Progenitor cell of endocrine pancreas (in vitro differentiated cells): Measurements from ENCODE around the gene YIF1A. TPM values are rescaled to one million over a fixed set of nuclear protein-coding genes. Genes with fewer than 3 reads are reported as not detected.
"Not testable (repeated sequence)": the region's sequence is repeated elsewhere in the genome, so short reads cannot be mapped to it uniquely, and the experiment has no call there.

ENCODE experiments used
- DNase-seq: peaks from one replicate; pipeline ENCODE4 v3.0.0; 2021; ENCODE audit warnings: low spot score; ENCODE audit not compliant: unreplicated experiment
- H3K27ac Mint-ChIP-seq: 2 replicates; pipeline ENCODE4 v1.8.0; 2021; ENCODE audit warnings: mild to moderate bottlenecking, moderate library complexity, mixed read lengths
- H3K27me3 Mint-ChIP-seq: 2 replicates; pipeline ENCODE4 v1.8.0; 2021; ENCODE audit warnings: mixed read lengths
- H3K36me3 Mint-ChIP-seq: 2 replicates; pipeline ENCODE4 v1.8.0; 2022; ENCODE audit warnings: mixed read lengths; ENCODE audit not compliant: insufficient read depth
- H3K4me1 Mint-ChIP-seq: 2 replicates; pipeline ENCODE4 v1.8.0; 2021; ENCODE audit warnings: low read depth, mixed read lengths
- H3K4me3 Mint-ChIP-seq: 2 replicates; pipeline ENCODE4 v1.8.0; 2021; ENCODE audit warnings: low read depth, mild to moderate bottlenecking, moderate library complexity, mixed read lengths
- H3K9me3 Mint-ChIP-seq: 2 replicates; pipeline ENCODE4 v1.8.0; 2021; ENCODE audit warnings: low read depth, mixed read lengths
- CTCF ChIP-seq: fragments of 200-600 bp; sonication (generic); IDR thresholded peaks from one replicate; pipeline ENCODE4 v1.5.0; 2021; ENCODE audit warnings: antibody characterized with exemption, mild to moderate bottlenecking; ENCODE audit not compliant: unreplicated experiment
- total RNA-seq: library from RNA; stranded (reverse); gene quantifications from 2 replicates; pipeline ENCODE4 v1.2.1, GENCODE V29; 2021

Gene YIF1A
- total RNA-seq, 1 donor from 2014 or later: 61.7 TPM

GRCh38 chr11:66314186-66314501 lies 25.2 kb upstream of the YIF1A start:
- Mint-ChIP-seq H3K9me3 (no peaks in the 10 kb centered on the region), H3K27ac (no peak overlapping the region), H3K4me1 (peaks cover 3% of the 10 kb centered on the region), H3K4me3 (no peak overlapping the region), H3K36me3 (no peaks in the 10 kb centered on the region), H3K27me3 (peaks cover 54% of the 10 kb centered on the region)
- no peak for TF ChIP-seq CTCF
- DNase-seq: no peak

DNA sequence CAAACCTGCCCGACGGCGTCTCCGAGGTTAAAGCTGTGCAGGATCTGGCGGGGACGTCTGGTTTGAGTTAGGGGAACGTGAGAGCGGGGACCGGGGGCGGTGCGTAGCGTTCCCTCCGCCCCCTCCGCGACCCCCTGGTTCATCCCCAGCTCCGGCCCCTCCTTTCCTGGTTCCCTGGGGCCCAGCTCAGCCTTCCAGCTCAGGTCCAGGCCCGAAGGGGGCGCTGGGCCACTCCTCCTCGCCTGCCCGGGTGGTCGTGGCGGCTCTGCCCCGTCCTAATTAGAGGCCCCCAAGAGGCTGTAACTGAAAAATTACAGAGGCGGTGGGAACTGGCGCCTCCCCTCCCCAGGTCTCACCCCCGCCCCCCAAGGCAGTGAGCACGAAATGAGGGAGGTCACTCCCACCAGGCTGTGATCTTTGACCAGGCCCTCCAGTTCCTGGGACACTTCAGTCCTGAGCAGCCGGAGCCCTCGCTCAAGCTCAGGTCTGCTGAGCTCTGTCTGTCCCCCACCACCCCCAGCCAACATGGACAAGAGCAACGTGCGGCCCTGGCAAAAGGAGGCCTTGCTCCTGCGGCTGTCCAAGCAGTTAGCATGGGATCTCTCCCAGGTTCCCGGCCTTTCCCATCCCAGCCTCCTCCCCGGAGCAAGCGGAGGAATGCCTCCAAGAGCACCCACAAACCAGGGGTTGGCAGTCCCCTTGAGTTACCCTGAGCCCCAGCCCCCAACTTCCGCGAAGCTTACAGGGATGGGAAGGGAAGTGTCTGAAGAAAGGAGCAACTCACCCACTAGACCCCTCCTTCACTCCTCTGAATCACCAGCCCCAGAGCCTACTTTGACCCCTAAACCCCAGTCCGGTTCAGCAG lies 24.6 kb upstream of the YIF1A start:
- Mint-ChIP-seq H3K4me1 (peaks cover 3% of the 10 kb centered on the region), H3K27ac (peak overlapping the region; percentile 77), H3K36me3 (no peaks in the 10 kb centered on the region), H3K27me3 (peaks cover 50% of the 10 kb centered on the region), H3K9me3 (no peaks in the 10 kb centered on the region), H3K4me3 (peak overlapping the region; percentile 64)
- TF ChIP-seq CTCF: peak; percentile 25
- DNase-seq: no peak

DNA sequence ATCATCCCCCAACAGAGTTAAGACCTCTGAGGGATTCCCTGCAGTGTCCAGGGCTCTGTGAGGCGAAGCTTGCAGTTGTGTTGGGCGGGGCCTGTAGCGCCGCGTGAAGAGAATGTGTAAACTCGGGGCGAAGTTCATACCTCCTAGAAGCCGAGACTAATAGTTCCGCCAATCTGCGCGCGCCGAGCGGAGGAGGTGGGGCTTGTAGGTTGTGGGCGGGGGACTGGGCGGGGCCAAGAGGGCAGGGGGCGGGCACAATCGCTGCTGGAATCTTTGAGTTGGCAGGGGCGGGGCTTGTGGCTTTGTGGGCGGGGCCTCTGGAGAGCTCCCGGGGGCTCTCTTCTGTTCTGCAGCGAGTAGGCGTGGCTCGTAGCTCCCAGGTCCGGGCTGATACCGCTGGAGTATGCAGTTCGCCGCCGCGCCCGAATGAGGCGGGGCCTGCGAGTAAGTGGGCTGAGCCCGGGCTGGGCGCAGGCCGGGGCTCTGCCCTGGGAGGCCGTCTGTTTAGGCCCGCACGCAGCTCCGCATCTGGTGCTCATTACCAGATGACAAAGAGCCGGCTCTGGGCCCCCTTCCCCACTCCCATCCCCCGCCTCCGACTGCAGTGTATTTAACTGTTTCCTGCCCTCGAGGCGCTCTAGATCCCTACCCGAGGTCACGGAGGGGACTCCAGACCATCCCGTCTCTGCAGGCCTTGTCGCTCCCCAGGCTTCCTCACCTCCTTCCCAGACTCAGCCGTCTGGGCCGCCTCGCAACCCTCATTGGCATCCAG lies 23.8 kb upstream of the YIF1A start:
- peak overlapping the region; percentile 98 for H3K27ac Mint-ChIP-seq
- peak overlapping the region; percentile 88 for H3K4me3 Mint-ChIP-seq
- peaks cover 3% of the 10 kb centered on the region for H3K4me1 Mint-ChIP-seq
- peaks cover 47% of the 10 kb centered on the region for H3K27me3 Mint-ChIP-seq
- no peak for TF ChIP-seq CTCF
- no peaks in the 10 kb centered on the region for H3K9me3 Mint-ChIP-seq
- H3K36me3 Mint-ChIP-seq: no peaks in the 10 kb centered on the region
- DNase-seq: peak; percentile 96

- Mint-ChIP-seq H3K9me3 (no peaks in the 10 kb centered on the region), H3K27me3 (peaks cover 50% of the 10 kb centered on the region), H3K36me3 (no peaks in the 10 kb centered on the region), H3K27ac (peak overlapping the region; percentile 98), H3K4me1 (peaks cover 2% of the 10 kb centered on the region), H3K4me3 (peak overlapping the region; percentile 88)
- TF ChIP-seq CTCF: peak; percentile 75
- peak; percentile 68 for DNase-seq
Measured at GRCh38 chr11:66311965-66312548, 23.1 kb upstream of the YIF1A start.

DNA sequence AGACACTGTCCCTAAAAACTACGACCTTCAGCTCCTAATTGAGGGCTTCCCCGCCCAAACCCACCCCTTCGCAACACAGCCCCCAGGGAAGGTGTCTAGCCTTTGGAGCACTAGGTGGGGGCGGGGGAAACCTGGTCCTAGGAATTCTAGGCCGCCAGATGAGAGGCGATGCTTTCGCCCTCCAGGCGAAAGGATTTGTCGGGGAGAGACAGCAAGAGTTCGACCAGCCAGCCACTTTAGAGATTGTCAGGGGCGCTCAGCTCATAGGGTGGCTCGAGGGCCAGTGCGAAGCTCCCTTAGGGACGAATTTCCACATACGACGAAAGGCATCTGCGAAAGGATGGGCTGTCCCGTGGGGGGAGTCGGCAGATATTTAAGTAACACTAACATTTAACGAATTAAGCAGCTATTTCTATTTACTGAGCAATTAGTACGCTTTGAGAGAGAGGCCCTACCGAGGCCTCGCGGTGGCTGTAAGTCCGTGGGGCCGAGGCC lies 22.6 kb upstream of the YIF1A start:
- TF ChIP-seq CTCF: no peak
- H3K4me1 Mint-ChIP-seq: peaks cover 2% of the 10 kb centered on the region
- H3K36me3 Mint-ChIP-seq: no peaks in the 10 kb centered on the region
- H3K27me3 Mint-ChIP-seq: peaks cover 51% of the 10 kb centered on the region
- H3K9me3 Mint-ChIP-seq: no peaks in the 10 kb centered on the region
- no peak for DNase-seq
- peak overlapping the region; percentile 88 for H3K4me3 Mint-ChIP-seq
- H3K27ac Mint-ChIP-seq: peak overlapping the region; percentile 98

- not testable (repeated sequence) for H3K9me3 Mint-ChIP-seq, H3K36me3 Mint-ChIP-seq, H3K4me1 Mint-ChIP-seq, H3K27ac Mint-ChIP-seq, H3K4me3 Mint-ChIP-seq, DNase-seq
- peaks cover 47% of the 10 kb centered on the region for H3K27me3 Mint-ChIP-seq
Measured at GRCh38 chr11:66310803-66311440, 22.0 kb upstream of the YIF1A start.
